HG03095 (cell line): ENCODE measurements around the gene NHLRC2.
"Not testable (repeated sequence)": the region's sequence is repeated elsewhere in the genome, so short reads cannot be mapped to it uniquely, and the experiment has no call there.

Experiments used
- ATAC-seq: cut with Tn5 transposase; IDR thresholded peaks from one replicate; pipeline ENCODE4 v1.9.1; 2021; ENCODE audit warnings: moderate library complexity; ENCODE audit not compliant: unreplicated experiment

Gene NHLRC2

GRCh38 chr10:113937756-113938155 is 83.3 kb downstream of the NHLRC2 start:
- no peak for ATAC-seq

- no peak for ATAC-seq
These were observed 84.9 kb downstream of the NHLRC2 start for GRCh38 chr10:113939212-113939860.

- no peak for ATAC-seq
These were observed 86.7 kb downstream of the NHLRC2 start for GRCh38 chr10:113941140-113941539.

- not testable (repeated sequence) for ATAC-seq
These were observed 88.7 kb downstream of the NHLRC2 start for GRCh38 chr10:113943196-113943595.

GRCh38 chr10:113945075-113945686 is 90.7 kb downstream of the NHLRC2 start:
- no peak for ATAC-seq

- no peak for ATAC-seq
These were observed 91.2 kb downstream of the NHLRC2 start for GRCh38 chr10:113945687-113946085.

- ATAC-seq = no peak
These were observed 93.0 kb downstream of the NHLRC2 start for GRCh38 chr10:113947184-113948041.

GRCh38 chr10:113948048-113948447 is 93.6 kb downstream of the NHLRC2 start:
- no peak for ATAC-seq

- no peak for ATAC-seq
These were observed 95.8 kb downstream of the NHLRC2 start for GRCh38 chr10:113950268-113950667.

GRCh38 chr10:113953505-113954272 is 99.2 kb downstream of the NHLRC2 start:
- no peak for ATAC-seq

- no peak for ATAC-seq
These were observed 99.9 kb downstream of the NHLRC2 start for GRCh38 chr10:113954409-113954808.

GRCh38 chr10:113957013-113957412 is 102.6 kb downstream of the NHLRC2 start:
- ATAC-seq = no peak

- ATAC-seq = no peak
These were observed 104.3 kb downstream of the NHLRC2 start for GRCh38 chr10:113958631-113959382.

- ATAC-seq = peak; percentile 34
These were observed 104.9 kb downstream of the NHLRC2 start for GRCh38 chr10:113959383-113959760.

- ATAC-seq = peak; percentile 31
These were observed 106.2 kb downstream of the NHLRC2 start for GRCh38 chr10:113960617-113961181.

- peak; percentile 65 for ATAC-seq
These were observed 106.9 kb downstream of the NHLRC2 start for GRCh38 chr10:113961182-113962031.

GRCh38 chr10:113965077-113965476 is 110.6 kb downstream of the NHLRC2 start:
- ATAC-seq = no peak

- ATAC-seq = no peak
These were observed 111.2 kb downstream of the NHLRC2 start for GRCh38 chr10:113965683-113966082.
